GM15510 (cell line): Measurements from ENCODE around the gene CEBPG.

Source experiments
- POLR2A ChIP-seq: IDR thresholded peaks from 3 replicates; pipeline ENCODE4 v1.6.1; 2011; ENCODE audit warnings: borderline replicate concordance; ENCODE audit not compliant: insufficient read length; ENCODE audit errors: extremely low read depth

The CEBPG gene

DNA sequence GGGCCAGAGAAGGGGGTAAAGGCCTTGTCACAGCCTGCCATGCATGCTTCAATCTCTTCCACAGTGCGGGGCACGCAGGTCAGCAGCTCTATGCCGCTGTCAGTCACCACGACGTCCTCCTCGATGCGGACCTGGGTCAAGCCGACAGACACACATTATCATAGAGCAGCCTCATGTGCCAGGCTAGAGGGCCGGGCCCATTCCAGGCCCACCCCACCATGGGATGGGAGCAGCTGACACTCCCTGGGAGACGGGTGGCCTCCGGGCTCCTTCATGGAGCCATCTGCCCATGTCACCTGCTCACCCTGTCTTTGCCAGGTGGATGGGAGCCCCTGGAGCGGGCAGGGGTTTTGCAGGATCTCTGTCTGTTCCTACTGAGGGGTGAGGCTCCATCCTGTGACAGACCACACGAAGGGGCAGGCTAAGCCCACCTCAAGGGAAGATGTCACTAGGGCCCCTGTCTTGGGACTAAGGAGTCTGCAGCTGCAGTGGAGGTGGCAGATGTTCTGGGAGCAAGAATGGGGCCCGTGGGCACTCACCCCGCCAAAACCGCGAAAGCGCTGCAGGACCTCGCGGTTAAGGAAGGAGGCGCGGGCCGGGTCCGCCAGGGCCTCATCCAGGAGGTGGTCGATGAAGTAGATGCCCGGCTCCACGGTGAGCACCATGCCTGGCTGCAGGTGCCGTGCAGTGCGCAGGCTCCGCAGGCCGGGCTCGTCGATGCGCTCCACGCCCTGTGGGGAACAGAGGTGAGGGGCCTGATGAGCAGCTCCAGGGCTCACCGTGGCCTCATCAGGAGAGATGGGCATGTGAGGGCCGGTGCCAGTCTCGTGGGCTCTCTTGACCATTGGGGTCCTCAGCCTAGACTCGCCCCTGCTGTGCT, 14.1 kb downstream of the CEBPG start:
- no peak for TF ChIP-seq POLR2A

DNA sequence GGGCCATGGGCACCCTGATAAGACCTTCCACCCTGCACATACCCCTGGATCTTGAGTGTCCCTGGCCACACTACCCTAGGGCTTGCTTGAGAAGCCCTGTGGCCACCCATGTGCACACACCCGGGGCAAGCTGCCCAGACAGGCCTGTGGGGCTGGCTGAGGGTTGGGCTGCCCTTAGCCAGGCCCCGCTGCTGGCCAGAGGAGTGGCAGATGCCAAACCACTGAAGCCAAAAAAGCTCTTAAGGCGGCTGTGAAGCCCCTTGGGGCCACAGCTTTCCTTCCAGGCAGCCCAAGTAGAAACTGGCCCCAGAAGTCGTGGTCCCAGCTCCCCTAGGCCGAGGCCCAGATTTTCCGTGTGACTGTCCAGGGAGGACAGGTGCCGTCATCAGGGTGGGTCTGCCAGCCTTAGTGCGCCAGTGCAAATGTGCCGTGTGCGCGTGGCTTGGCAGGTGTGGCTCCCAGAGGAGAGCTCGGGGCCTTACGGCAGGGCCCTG, 14.8 kb downstream of the CEBPG start:
- TF ChIP-seq POLR2A = no peak

DNA sequence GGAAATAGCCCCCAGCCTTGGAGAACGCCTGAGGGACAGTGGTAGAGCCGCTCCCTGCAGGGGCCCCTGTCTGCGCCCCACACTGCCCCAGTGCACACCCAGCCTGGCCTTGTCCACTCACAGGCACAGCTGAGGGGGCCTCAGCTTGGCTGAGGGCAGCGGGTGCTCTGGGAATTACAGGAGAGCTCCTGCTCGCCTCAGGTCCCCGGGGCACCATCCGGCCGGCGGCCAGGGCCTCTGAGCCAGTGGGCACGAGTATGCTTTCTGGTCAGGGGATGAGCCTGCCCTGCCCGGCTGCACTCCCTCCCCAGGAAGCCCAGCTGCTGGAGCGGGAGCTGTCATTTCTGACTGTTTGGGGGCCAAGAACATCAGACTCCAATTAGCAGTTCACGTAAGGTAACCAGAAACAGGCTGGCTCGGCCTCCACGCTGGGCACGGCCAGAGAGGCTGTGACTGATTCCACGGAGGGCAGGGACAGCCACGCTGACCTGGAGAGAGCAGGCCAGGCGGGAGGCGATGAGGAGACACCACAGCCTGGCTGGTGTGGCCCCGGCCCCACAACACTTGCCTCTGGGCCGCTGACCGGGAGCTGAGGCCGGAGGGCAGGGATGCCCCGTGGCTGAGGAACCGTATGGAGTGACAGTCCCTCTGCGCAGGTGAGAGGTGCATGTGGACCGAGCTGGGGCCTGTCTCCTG, 15.4 kb downstream of the CEBPG start:
- no peak for TF ChIP-seq POLR2A

DNA sequence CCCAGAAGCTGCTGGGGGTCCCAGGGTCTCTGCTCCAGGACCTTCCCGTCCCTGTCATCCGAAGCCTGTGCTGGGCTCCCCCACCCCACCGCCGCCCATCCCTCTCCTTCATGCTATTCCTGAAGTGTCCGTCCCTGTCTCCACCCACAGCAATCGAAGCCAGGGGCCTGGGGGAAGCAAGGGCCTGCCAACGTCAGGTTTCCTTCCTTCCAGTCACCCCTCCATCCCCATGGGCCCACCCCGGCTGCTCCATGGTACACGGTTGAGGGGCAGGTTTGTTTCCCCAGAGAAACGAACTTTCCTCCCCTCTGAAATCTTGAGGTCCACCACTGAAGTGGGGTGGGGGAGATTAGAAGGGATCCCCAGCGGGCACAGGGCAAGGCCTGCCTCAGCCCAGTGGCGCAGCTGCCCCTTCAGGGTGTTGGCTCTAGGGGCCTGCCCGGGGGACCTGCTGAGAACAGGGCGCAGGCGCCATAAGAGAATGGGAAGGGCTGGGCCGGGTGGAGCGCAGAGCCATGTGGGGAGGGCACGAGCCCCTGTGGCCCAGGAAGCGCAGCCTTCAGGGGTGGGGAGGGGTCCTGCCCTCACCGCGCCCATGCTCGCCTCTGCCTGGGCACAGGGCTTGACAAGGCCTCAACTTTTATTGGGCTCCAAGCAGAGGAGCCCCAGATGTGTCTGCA, 16.1 kb downstream of the CEBPG start:
- TF ChIP-seq POLR2A = no peak

DNA sequence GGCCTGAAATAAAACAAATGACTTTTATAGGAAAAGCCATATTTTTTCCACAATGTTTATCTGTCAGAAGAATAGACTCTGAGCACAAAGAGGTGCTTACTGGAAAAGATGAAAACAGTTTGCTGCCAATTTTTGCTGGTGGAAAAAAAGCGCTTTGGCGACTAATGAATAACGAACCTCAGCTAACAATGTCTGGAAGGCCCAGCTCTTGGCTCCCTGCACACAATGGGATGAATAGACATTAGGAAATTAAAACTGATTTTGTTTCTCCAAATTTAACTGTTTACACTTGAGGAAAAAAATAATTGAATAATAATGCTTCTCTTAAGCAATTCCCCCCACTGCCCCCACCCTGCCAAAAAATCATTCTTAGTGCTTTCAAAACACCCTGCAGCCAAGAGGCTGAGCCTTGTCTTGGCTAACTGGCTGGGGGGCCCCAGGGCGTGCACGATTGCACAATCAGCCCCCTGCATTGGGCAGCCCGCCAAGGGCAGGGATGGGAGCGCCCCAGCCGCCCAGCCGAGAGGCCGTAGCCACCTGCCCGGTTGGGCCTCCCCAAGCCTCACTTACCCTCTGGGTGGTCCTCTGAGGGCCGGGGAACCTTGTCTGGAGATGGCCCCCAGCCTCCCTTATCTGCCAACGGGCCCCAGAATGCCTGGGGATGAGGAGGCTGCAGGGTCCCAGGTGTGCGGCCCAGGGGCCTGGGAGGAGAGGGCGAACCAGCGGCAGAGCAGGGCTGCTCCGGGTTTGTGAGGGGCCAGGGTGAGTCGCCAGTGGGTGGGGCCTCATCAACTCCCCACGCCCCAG, 16.8 kb downstream of the CEBPG start:
- no peak for TF ChIP-seq POLR2A

DNA sequence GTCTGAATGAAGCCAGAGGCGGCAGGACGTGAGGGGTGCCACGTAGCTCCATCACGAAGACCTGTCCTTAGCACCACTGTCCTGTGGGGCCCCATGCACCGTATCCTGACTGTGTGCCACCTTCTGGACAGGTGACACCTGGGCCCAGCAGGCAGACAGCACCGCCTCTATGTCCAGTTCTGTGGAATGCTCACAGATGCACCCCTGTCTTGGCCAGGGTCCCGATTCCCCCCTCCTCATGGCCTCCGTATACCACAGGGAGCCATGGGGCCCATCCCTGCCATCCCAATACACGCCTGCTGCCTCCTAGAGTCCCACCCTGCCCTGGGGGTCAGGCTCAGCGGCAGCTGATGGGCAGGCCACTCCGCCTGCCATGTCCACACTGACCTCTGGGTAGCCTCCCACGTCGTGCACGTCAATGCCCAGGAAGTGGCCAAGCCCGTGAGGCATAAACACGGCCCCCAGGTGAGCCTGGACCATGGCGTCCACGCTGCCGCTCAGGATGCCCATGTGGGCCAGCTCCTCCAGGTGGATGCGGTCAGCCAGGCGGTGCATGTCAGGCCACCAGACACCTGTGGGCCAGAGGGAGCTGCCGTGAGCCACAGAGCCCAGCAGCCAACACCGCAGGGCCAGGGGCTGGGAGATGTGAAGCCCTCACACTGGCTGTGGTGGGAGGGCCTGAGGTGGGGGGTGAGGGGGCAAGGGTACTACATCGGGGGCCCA, 17.6 kb downstream of the CEBPG start:
- TF ChIP-seq POLR2A = no peak

DNA sequence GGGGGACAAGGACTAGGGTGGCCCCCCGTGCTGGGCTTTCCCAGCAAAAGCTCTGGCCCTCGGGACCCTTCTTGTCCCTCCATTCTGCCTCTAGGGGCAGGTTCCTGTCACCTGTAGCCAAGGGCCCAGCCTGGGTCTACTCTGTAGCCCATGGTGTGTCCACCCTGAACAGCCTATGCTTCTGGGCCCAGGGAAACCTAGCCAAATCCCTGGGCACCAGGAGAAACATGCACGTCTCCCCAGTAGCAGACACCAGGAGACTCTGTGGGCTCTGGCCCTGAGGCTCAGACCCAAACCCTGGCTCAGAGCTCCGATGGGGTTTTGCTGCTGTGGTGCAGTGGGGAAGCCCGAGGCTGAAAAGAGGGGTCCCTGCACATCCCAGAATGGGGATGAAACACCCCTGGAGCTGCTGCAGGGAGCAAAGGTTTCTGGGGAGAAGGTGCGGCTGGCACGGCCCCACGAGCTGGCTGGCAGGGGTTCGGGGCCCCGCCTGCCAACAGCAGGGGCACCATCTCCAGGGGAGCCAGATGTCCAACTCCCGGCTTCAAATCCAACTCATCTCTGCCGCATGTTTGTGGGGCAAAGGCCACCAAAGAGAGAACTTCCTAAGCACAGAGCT, 18.2 kb downstream of the CEBPG start:
- TF ChIP-seq POLR2A = no peak

DNA sequence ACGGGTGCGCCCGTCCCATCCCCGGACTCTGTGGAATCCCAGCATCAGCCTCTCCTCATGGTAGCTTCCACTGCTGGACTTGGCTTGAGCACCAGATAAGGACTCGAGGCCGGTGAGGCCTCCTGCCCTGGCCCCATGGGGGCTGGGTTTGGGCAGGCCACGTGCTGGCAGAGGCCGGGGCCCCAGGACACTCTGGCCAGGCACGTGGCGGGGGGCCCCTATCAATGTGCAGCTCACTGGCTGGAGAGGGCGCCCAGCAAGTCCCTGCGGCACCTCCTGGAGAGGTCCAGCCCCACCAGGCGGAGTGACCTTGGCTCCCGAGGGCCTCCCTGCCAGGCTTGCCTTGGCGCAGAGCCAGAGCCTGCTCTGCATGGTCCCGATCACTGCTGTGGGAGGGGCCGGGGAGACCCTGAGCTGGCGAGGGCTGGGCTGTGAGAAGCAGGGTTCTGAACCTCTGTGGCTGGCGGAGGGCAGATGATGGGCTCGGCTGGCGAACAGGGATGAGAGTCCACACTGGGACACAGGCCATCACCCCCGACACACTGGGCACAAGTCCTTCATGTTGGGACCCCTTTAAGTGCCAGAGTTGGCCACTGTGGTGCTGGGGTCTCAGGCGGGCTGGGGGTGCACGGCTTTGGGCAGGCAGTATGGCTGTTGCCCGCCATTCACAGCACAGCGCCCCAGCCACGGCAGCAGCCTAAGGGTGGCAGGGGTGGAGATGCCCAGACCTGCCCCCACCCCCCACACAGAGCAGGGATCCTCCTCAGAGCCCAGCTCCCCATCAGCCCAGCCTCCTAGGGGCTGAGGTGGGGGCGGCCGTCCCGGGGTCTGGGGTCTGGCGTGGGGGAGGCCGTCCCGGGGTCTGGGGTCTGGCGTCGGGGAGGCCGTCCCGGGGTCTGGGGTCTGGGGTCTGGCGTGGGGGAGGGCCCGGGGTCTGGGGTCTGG, 19.1 kb downstream of the CEBPG start:
- TF ChIP-seq POLR2A = no peak

DNA sequence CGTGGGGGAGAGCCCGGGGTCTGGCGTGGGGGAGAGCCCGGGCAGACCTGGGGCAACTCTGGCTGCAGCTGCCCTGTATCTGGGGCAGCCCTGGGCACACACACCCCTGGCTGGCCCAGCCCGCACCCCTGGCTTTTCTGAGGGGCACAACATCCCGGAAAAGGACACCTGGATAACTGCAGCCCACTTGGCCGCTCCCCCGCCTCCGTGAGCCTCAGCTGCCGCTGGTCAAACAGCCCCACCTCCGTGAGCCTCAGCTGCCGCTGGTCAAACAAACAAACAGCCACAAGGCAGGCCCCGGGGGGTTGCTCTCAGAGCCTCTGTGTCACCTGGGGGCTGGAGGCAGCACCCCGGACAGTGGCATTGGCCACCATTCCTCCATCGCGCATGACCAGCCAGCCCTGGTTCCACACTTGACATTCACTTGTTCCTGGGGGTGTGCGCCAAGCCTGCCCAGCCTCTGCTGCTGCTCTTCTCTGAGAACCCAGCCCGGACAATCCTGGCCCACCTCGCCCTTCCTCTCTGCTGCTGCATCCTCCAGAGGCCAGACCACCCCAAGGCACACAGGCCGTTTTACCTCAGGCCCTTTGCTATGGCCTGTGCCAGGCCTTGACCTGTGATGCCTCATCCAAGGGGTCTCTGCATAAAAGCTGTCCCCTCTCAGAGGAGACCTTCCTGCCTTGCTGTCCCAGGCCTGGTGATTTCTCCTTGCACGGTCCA, 19.9 kb downstream of the CEBPG start:
- no peak for TF ChIP-seq POLR2A

DNA sequence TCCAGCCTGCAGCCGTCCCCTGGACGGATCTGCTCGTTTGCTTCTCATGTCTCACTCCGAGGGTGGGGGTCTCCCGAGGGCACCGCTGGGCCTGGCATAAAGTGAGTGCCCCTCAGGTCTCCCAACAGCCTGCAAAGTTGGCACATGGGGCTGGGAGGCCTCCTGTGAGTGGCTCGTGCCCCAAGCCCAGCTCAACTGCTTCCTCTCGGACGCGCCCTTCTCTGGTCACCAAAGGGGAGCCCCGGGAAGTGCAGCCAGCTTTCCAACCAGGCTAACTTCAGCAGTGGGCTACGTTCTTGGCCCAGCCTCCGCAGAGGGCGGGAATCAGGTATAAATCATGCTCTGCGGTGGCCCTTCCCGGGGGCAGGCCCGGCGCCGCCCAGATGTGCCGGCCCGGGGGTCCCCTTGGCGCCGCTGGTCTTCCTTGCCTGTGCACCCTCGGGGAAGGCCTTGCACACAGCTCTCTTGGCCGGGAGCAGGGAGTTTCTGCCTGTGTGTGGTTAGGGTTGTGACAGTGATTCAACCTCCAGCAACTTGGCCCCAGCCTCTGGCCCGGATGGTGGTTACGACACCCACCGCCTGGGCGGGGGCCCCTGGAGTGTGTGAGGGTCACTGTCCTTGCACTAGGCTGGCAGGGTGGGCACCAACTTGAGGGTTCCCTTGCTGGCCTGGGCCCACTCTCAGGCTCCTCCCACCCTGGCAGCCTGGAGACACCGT, 20.7 kb downstream of the CEBPG start:
- no peak for TF ChIP-seq POLR2A

DNA sequence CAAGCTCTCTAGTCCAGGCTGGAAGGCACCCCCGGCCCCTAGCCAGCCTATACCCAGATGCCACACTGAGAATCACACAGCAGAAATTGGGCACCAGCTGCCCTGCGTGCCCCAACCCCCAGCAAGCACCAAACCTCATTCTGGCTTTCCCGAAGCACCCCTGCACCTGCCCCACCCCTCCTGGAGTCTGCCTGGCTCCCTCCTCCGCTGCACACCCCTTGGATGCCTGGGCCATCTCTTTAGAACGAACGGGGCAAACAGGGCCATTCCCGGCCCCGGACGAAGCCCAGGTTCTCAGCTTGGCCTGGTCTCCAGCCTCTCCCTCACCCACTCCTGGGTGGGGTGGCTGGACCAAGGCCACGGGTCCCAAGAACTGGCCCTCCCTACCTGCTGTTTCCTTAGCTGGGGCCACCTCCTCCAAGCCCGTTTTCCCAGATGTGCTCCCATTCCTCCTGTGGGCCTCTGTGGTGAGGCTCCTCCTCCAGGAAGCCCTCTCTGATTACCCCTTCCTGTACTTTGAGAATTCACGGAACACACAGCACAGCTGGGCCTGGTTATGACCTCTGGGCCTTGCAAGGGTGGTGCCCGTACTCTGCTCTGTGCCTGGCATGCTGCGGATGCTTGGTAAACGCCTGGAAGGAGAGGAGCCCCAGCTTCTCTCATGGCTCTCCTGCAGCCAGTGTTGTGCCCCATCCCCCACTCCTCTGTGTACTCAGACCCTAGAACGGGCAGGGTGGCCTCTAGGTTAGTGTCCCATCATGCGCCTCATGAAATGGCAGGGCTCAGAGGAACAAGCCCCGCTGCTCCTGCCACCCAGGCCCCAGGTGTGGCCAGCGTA, 21.4 kb downstream of the CEBPG start:
- TF ChIP-seq POLR2A = no peak
